Vagina (tissue), 2 donors: ENCODE data around the gene LRRC4C. TPM values are rescaled to one million over a fixed set of nuclear protein-coding genes. Genes with fewer than 3 reads are reported as not detected.

Experiments
- DNase-seq, 2 donors: peaks; one replicate each; pipeline ENCODE4 v3.0.0-alpha.2; 2017; ENCODE audit errors: extremely low spot score in 2 of 2
- H3K27ac ChIP-seq: fragments of 200-600 bp; sonication (generic); one replicate; pipeline ENCODE4 v1.5.1; 2019
- H3K27me3 ChIP-seq: fragments of 200-600 bp; sonication (generic); one replicate; pipeline ENCODE4 v1.5.1; 2019
- H3K36me3 ChIP-seq, 2 donors: fragments of 200-600 bp; sonication (generic); one replicate each; pipeline ENCODE4 v1.5.1; 2017 to 2019
- H3K4me1 ChIP-seq: fragments of 200-600 bp; sonication (generic); one replicate; pipeline ENCODE4 v1.5.1; 2019
- H3K4me3 ChIP-seq, 2 donors: fragments of 200-600 bp; sonication (generic); 1 replicate in 1 of 2; 2 replicates in 1 of 2; pipeline ENCODE4 v1.5.1; 2016 to 2019
- H3K9me3 ChIP-seq: fragments of 200-600 bp; sonication (generic); one replicate; pipeline ENCODE4 v1.5.1; 2019
- POLR2A ChIP-seq, 2 donors: fragments of 450-650 bp; IDR thresholded peaks; one replicate each; pipeline ENCODE4 v1.6.1; 2017; ENCODE audit warnings: antibody characterized with exemption in 2 of 2, mild to moderate bottlenecking in 2 of 2, moderate library complexity in 2 of 2
- POLR2AphosphoS5 ChIP-seq, 2 donors: sonication (generic); formaldehyde crosslinking; IDR thresholded peaks; one replicate each; pipeline ENCODE4 v1.9.0; 2017; ENCODE audit warnings: antibody characterized with exemption in 2 of 2, mild to moderate bottlenecking in 2 of 2, low read depth in 1 of 2; ENCODE audit not compliant: insufficient read depth in 1 of 2
- intact Hi-C: fragments of 100-400 bp; cut with DNase I; formaldehyde crosslinking; loops from one replicate; pipeline ENCODE4 v1.15.1; 2023
- total RNA-seq: library from RNA; depleted of rRNA; stranded (reverse); fragments of >200 nt; gene quantifications from one replicate; pipeline ENCODE4 v1.2.3, GENCODE V29; 2016
- TF ChIP-seq, protein P1 (sequence below), 3 experiments: fragments of 450-650 bp in 2 of 3; fragments of 200-600 bp in 1 of 3; sonication (generic) in 1 of 3; IDR thresholded peaks; one replicate each; pipeline ENCODE4 v1.5.1; 2017 to 2019; ENCODE audit warnings: antibody characterized with exemption in 3 of 3, mild to moderate bottlenecking in 2 of 3, moderate library complexity in 2 of 3

The LRRC4C gene
- total RNA-seq, 1 donor from 2014 or later, result 5.6 TPM

DNA sequence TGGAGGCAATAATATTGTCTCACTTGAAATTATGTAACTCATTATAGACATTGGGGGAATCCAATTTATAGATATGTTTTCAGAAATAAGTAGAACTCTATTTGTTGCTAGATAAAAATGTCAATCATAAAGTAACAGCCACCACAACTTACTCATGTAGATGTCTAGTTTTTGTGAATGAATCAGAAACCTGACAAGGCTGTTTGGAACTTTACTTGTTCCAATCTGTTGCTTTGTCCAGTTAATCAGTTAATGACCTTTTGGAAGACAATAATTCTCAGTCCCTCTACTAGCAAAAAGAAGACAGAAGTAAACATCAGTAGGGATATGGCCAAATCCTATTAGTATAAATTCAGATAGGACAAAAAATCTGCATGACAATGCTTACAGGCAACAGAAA lies 1143.3 kb downstream of the LRRC4C start:
- no peak for DNase-seq
- Histone ChIP-seq H3K27ac (no peak overlapping the region), H3K36me3 (no peaks in the 10 kb centered on the region), H3K9me3 (no peaks in the 10 kb centered on the region), H3K27me3 (no peaks in the 10 kb centered on the region), H3K4me1 (no peaks in the 10 kb centered on the region), H3K4me3 (no peak overlapping the region)
- TF ChIP-seq POLR2A (IDR thresholded peaks at IDR 0.05) (no peak), POLR2AphosphoS5 (IDR thresholded peaks at IDR 0.05; ENCODE audit: insufficient read depth in 1 of 2, low read depth in 1 of 2) (no peak)
- TF ChIP-seq, protein P1, sequence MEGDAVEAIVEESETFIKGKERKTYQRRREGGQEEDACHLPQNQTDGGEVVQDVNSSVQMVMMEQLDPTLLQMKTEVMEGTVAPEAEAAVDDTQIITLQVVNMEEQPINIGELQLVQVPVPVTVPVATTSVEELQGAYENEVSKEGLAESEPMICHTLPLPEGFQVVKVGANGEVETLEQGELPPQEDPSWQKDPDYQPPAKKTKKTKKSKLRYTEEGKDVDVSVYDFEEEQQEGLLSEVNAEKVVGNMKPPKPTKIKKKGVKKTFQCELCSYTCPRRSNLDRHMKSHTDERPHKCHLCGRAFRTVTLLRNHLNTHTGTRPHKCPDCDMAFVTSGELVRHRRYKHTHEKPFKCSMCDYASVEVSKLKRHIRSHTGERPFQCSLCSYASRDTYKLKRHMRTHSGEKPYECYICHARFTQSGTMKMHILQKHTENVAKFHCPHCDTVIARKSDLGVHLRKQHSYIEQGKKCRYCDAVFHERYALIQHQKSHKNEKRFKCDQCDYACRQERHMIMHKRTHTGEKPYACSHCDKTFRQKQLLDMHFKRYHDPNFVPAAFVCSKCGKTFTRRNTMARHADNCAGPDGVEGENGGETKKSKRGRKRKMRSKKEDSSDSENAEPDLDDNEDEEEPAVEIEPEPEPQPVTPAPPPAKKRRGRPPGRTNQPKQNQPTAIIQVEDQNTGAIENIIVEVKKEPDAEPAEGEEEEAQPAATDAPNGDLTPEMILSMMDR (IDR thresholded peaks at IDR 0.05), result no peak
- intact Hi-C loops, result no loop called here

DNA sequence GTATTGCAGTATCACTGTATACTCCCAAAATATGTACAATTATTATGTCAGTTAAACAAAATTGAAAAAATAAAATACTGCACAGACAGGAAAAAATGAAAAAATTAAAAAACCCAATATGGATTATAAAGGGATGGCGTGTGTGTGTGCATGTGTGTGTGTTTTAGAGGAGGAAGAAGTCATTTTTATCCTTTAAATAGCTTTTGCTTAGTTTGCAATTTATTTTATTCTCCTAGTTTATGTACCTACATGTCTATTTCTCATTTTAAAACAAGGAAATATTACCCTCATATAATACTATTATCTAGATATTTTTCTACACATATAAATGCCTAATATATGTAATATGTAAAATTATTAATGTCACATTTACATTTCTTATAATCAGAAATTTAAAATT lies 1144.3 kb downstream of the LRRC4C start:
- TF ChIP-seq, protein P1 (IDR thresholded peaks at IDR 0.05), result no peak
- no peak for TF ChIP-seq POLR2AphosphoS5 (IDR thresholded peaks at IDR 0.05; ENCODE audit: insufficient read depth in 1 of 2, low read depth in 1 of 2)
- no peak for TF ChIP-seq POLR2A (IDR thresholded peaks at IDR 0.05)
- Histone ChIP-seq H3K4me3 (no peak overlapping the region), H3K4me1 (no peaks in the 10 kb centered on the region), H3K9me3 (no peaks in the 10 kb centered on the region), H3K36me3 (no peaks in the 10 kb centered on the region), H3K27ac (no peak overlapping the region), H3K27me3 (no peaks in the 10 kb centered on the region)
- DNase-seq, result no peak
- intact Hi-C loops, result no loop called here

- Histone ChIP-seq H3K27me3 (no peaks in the 10 kb centered on the region), H3K27ac (no peak overlapping the region), H3K4me1 (no peaks in the 10 kb centered on the region), H3K9me3 (no peaks in the 10 kb centered on the region), H3K36me3 (no peaks in the 10 kb centered on the region), H3K4me3 (no peak overlapping the region)
- TF ChIP-seq POLR2A (IDR thresholded peaks at IDR 0.05) (no peak), POLR2AphosphoS5 (IDR thresholded peaks at IDR 0.05; ENCODE audit: insufficient read depth in 1 of 2, low read depth in 1 of 2) (no peak)
- TF ChIP-seq, protein P1 (IDR thresholded peaks at IDR 0.05), result no peak
- intact Hi-C loops, result no loop called here
- no peak for DNase-seq
Observed at GRCh38 chr11:40314327-40314726, 1145.1 kb downstream of the LRRC4C start.

- TF ChIP-seq, protein P1 (IDR thresholded peaks at IDR 0.05), result peak in 1 of 3 experiments; percentile 43
- no peak for TF ChIP-seq POLR2A (IDR thresholded peaks at IDR 0.05)
- DNase-seq, result no peak
- Histone ChIP-seq H3K27me3 (no peaks in the 10 kb centered on the region), H3K27ac (no peak overlapping the region), H3K4me1 (no peaks in the 10 kb centered on the region), H3K4me3 (no peak overlapping the region), H3K9me3 (no peaks in the 10 kb centered on the region), H3K36me3 (no peaks in the 10 kb centered on the region)
- intact Hi-C loops, result no loop called here
Observed at GRCh38 chr11:40306938-40307548, 1152.4 kb downstream of the LRRC4C start.

DNA sequence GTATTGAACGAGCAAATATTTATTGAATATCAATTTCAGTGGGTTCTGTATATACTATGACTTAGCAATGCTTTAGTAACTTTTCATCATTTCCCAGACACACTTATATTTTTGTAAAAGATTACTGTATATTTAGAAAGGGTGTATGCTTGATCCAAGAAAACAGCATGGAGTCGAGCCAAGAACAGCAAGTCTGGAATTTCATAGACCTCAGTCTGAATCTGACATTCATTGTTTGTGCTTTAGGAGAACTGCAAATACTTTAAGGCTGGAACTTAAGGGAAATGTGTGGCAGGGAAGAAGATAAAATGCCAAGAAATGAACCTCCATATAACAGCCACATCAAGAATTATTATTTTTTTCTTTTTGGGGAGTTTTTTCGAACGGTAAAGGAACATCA lies 1156.8 kb downstream of the LRRC4C start:
- Histone ChIP-seq H3K9me3 (no peaks in the 10 kb centered on the region), H3K27ac (no peak overlapping the region), H3K4me3 (no peak overlapping the region), H3K4me1 (no peaks in the 10 kb centered on the region), H3K27me3 (no peaks in the 10 kb centered on the region), H3K36me3 (no peaks in the 10 kb centered on the region)
- TF ChIP-seq, protein P1 (IDR thresholded peaks at IDR 0.05), result no peak
- no peak for TF ChIP-seq POLR2A (IDR thresholded peaks at IDR 0.05)
- no peak for TF ChIP-seq POLR2AphosphoS5 (IDR thresholded peaks at IDR 0.05; ENCODE audit: insufficient read depth in 1 of 2, low read depth in 1 of 2)
- no peak for DNase-seq
- intact Hi-C loops, result no loop called here
